Measurements from ENCODE around the gene SLX9. TPM values are rescaled to one million over a fixed set of nuclear protein-coding genes. Genes with fewer than 3 reads are reported as not detected.

The SLX9 gene
- total RNA-seq, 1 experiment from 2014 or later, result 74.3 TPM

- Histone ChIP-seq H3K18ac (ENCODE audit: insufficient read length, low read depth, low read length) (no peak overlapping the region), H2BK5ac (ENCODE audit: insufficient read length, low read length) (no peak overlapping the region), H3K4me2 (ENCODE audit: insufficient read depth, insufficient read length, low read length) (no peak overlapping the region), H4K5ac (ENCODE audit: insufficient read length, low read depth, low read length) (no peak overlapping the region), H2BK15ac (ENCODE audit: low read depth, low read length) (no peak overlapping the region), H3T11ph (ENCODE audit: low read length) (no peak overlapping the region), H3K23me2 (ENCODE audit: insufficient read length, low read depth, low read length, poor library complexity, severe bottlenecking) (peaks cover 6% of the 10 kb centered on the region), H3K9ac (ENCODE audit: extremely low read depth, insufficient read length, low read length) (no peak overlapping the region), H3K27ac (ENCODE audit: insufficient read length, low read depth, low read length) (no peak overlapping the region), H3K79me1 (ENCODE audit: insufficient read depth, low read depth, low read length, poor library complexity, severe bottlenecking) (no peaks in the 10 kb centered on the region), H4K8ac (replicated peaks; ENCODE audit: insufficient read length, low read depth, low read length) (no peak overlapping the region), H3K4ac (ENCODE audit: low read depth, low read length) (no peak overlapping the region), H3K56ac (ENCODE audit: insufficient read length, low read depth, low read length) (no peak overlapping the region), H3K79me2 (ENCODE audit: insufficient read depth, low read length) (no peaks in the 10 kb centered on the region), H3K23ac (ENCODE audit: insufficient read length, low read depth, low read length) (no peak overlapping the region), H2BK20ac (ENCODE audit: low read depth, low read length, poor library complexity, severe bottlenecking) (no peak overlapping the region), H4K20me1 (ENCODE audit: control insufficient read depth, insufficient read depth, insufficient read length) (no peaks in the 10 kb centered on the region), H2BK120ac (ENCODE audit: low read depth, low read length, poor library complexity, severe bottlenecking) (no peak overlapping the region), H2AK5ac (ENCODE audit: insufficient read length, low read length) (no peak overlapping the region), H3K27me3 (ENCODE audit: insufficient read depth, low read length) (no peaks in the 10 kb centered on the region; the same call in 1 of the 2 replicates), H3K14ac (ENCODE audit: insufficient read depth, low read length) (no peak overlapping the region), H4K91ac (ENCODE audit: insufficient read length, low read depth, low read length) (no peak overlapping the region), H3K4me1 (ENCODE audit: insufficient read depth, low read length) (no peaks in the 10 kb centered on the region), H2AFZ (ENCODE audit: low read length) (no peak overlapping the region), H2BK12ac (ENCODE audit: insufficient read length, low read depth, low read length) (no peak overlapping the region), H3K9me3 (ENCODE audit: control insufficient read depth, low read depth, low read length) (no peaks in the 10 kb centered on the region)
- Mint-ChIP-seq H3K27me3 (ENCODE audit: low read depth) (peaks cover 6% of the 10 kb centered on the region), H3K4me1 (peaks cover 6 to 9% of the 10 kb centered on the region in 2 experiments), H3K9me3 (no peaks in the 10 kb centered on the region), H3K27ac (no peak overlapping the region), H3K36me3 (ENCODE audit: insufficient read depth in 1 of 3, low read depth in 3 of 3) (no peaks in the 10 kb centered on the region), H3K4me3 (no peak overlapping the region)
- DNase-seq, result no peak
- no CpG with 5 or more reads among the region's 17 CpGs for WGBS (ENCODE audit: extremely low coverage, insufficient read length, low lambda C conversion rate)
- TF ChIP-seq CTCF (conservative IDR thresholded peaks at IDR 0.05), result no peak
Measured at GRCh38 chr21:44999428-44999971, 59.7 kb downstream of the SLX9 start.
